K562 (cell line): ENCODE results near the gene PLCE1. TPM values are rescaled to one million over a fixed set of nuclear protein-coding genes. Genes with fewer than 3 reads are reported as not detected.

Source experiments
- CHD7 ChIP-seq: fragments of 200-600 bp; sonication (generic); IDR thresholded peaks from one replicate; pipeline ENCODE4 v1.6.1; 2012; ENCODE audit warnings: mild to moderate bottlenecking, low read depth, low read length, inconsistent platforms
- polyA plus RNA-seq, 8 experiments: library from polyadenylated mRNA; depleted of rRNA in 4 of 8; stranded (reverse) in 5 of 8; unstranded in 3 of 8; fragments of >200 nt; fragmentation: Nextera tagmentation in 2 of 8; fragmentation: Illumina TruSeq in 1 of 8; extraction: Ambion mirVana in 2 of 8; extraction: Trizol in 1 of 8; gene quantifications; 2 replicates each; pipeline versions ENCODE4 v1.2.1 to v1.2.3, GENCODE V29; 2011 to 2014; ENCODE audit warnings: inconsistent platforms in 1 of 8, missing spikeins in 1 of 8
- total RNA-seq, 7 experiments: library from RNA; depleted of rRNA in 6 of 7; stranded (reverse); fragments of >200 nt in 6 of 7; fragmentation: Illumina TruSeq in 2 of 7; extraction: Trizol in 2 of 7; gene quantifications; 2 replicates each; pipeline versions ENCODE4 v1.2.1 to v1.2.3, GENCODE V29; 2011 to 2021; ENCODE audit warnings: low replicate concordance in 1 of 7

The PLCE1 gene
- total and polyA plus RNA-seq, 9 of the 15 experiments (the other 6 are each of a cell fraction or from before 2014, with no cell fraction given) = under 0.01 to 0.52 (median 0.13) TPM; not detected in 5

GRCh38 chr10:94002156-94002555 lies 8.4 kb downstream of the PLCE1 start (continued):
- no peak for TF ChIP-seq CHD7
